Liver (tissue), 9 donors: Measurements from ENCODE around the gene TSPEAR. TPM values are rescaled to one million over a fixed set of nuclear protein-coding genes. Genes with fewer than 3 reads are reported as not detected.

Source experiments
- DNase-seq: peaks from one replicate; pipeline ENCODE4 v3.0.0-alpha.2; 2017; ENCODE audit warnings: low spot score
- H3K27ac ChIP-seq, 2 donors: one replicate each; pipeline ENCODE4 v1.7.0; 2013; ENCODE audit warnings: inconsistent platforms in 2 of 2, low read length in 2 of 2, control low read depth in 1 of 2, low read depth in 1 of 2, mild to moderate bottlenecking in 1 of 2
- H3K27me3 ChIP-seq, 4 donors: one replicate each; pipeline versions ENCODE4 v1.6.1 to v1.7.0; 2013; ENCODE audit warnings: low read length in 3 of 4, inconsistent platforms in 1 of 4, mild to moderate bottlenecking in 1 of 4, moderate library complexity in 1 of 4; ENCODE audit not compliant: control insufficient read depth in 4 of 4, insufficient read depth in 4 of 4
- H3K36me3 ChIP-seq, 4 donors: one replicate each; pipeline versions ENCODE4 v1.6.1 to v1.7.0; 2013; ENCODE audit warnings: low read length in 3 of 4, mild to moderate bottlenecking in 3 of 4, low read depth in 1 of 4, moderate library complexity in 1 of 4; ENCODE audit not compliant: control insufficient read depth in 4 of 4, insufficient read depth in 3 of 4
- H3K4me1 ChIP-seq, 4 donors: one replicate each; pipeline versions ENCODE4 v1.6.1 to v1.7.0; 2013; ENCODE audit warnings: low read length in 3 of 4, mild to moderate bottlenecking in 3 of 4, moderate library complexity in 1 of 4; ENCODE audit not compliant: control insufficient read depth in 4 of 4, insufficient read depth in 4 of 4
- H3K4me3 ChIP-seq, 3 donors: one replicate each; pipeline versions ENCODE4 v1.6.1 to v1.7.0; 2013; ENCODE audit warnings: low read length in 3 of 3, control low read depth in 1 of 3, low read depth in 1 of 3, mild to moderate bottlenecking in 1 of 3
- H3K9ac ChIP-seq, 2 donors: one replicate each; pipeline ENCODE4 v1.7.0; 2013; ENCODE audit warnings: low read length in 2 of 2, mild to moderate bottlenecking in 2 of 2, moderate library complexity in 2 of 2, control low read depth in 1 of 2, low read depth in 1 of 2
- H3K9me3 ChIP-seq, 4 donors: one replicate each; pipeline versions ENCODE4 v1.6.1 to v1.7.0; 2013; ENCODE audit warnings: low read length in 3 of 4; ENCODE audit not compliant: control insufficient read depth in 4 of 4
- EGR1 ChIP-seq, 2 donors: IDR thresholded peaks; 2 replicates each; pipeline ENCODE4 v1.6.1; 2016 to 2018; ENCODE audit warnings: antibody characterized with exemption in 2 of 2, low read depth in 2 of 2
- GABPA ChIP-seq, 2 donors: IDR thresholded peaks in 1 of 2; conservative IDR thresholded peaks in 1 of 2; 2 replicates each; pipeline ENCODE4 v1.6.1; 2016; ENCODE audit warnings: antibody characterized with exemption in 2 of 2, mild to moderate bottlenecking in 1 of 2, moderate library complexity in 1 of 2
- HNF4A ChIP-seq, 2 donors: conservative IDR thresholded peaks; 2 replicates each; pipeline ENCODE4 v1.6.1; 2016; ENCODE audit warnings: antibody characterized with exemption in 2 of 2, mild to moderate bottlenecking in 2 of 2
- HNF4G ChIP-seq: IDR thresholded peaks from 2 replicates; pipeline ENCODE4 v1.6.1; 2016; ENCODE audit warnings: antibody characterized with exemption
- NR2F2 ChIP-seq: IDR thresholded peaks from 2 replicates; pipeline ENCODE4 v1.6.1; 2016; ENCODE audit warnings: antibody characterized with exemption
- RAD21 ChIP-seq, 2 donors: IDR thresholded peaks; 2 replicates each; pipeline ENCODE4 v1.6.1; 2016; ENCODE audit warnings: antibody characterized with exemption in 2 of 2, mild to moderate bottlenecking in 2 of 2
- RXRA ChIP-seq, 2 donors: IDR thresholded peaks; 2 replicates each; pipeline ENCODE4 v1.6.1; 2017 to 2018; ENCODE audit warnings: antibody characterized with exemption in 2 of 2, mild to moderate bottlenecking in 1 of 2
- SP1 ChIP-seq: IDR thresholded peaks from 2 replicates; pipeline ENCODE4 v1.6.1; 2018; ENCODE audit warnings: antibody characterized with exemption, mild to moderate bottlenecking
- TAF1 ChIP-seq: conservative IDR thresholded peaks from 2 replicates; pipeline ENCODE4 v1.6.1; 2016; ENCODE audit warnings: antibody characterized with exemption, mild to moderate bottlenecking
- YY1 ChIP-seq: IDR thresholded peaks from 2 replicates; pipeline ENCODE4 v1.6.1; 2016; ENCODE audit warnings: antibody characterized with exemption, mild to moderate bottlenecking
- WGBS: extraction: QIAGEN DNeasy Blood & Tissue Kit; methylation state at CpG from one replicate; pipeline ENCODE4 v1.1.7; 2013; 5-methylcytosine and 5-hydroxymethylcytosine counted together
- polyA plus RNA-seq, 2 donors: library from polyadenylated mRNA; stranded (reverse) in 1 of 2; unstranded in 1 of 2; fragments of 200-250 nt in 1 of 2; fragments of >200 nt in 1 of 2; fragmentation: Nextera tagmentation in 1 of 2; extraction: Ambion mirVana in 1 of 2; gene quantifications; one replicate each; pipeline versions ENCODE4 v1.2.1 to v1.2.3, GENCODE V29; 2013 to 2015
- total RNA-seq, 2 donors: library from RNA; depleted of rRNA; stranded (reverse); fragments of >200 nt; gene quantifications; one replicate each; pipeline ENCODE4 v1.2.3, GENCODE V29; 2014
- TF ChIP-seq, protein P1 (sequence below): IDR thresholded peaks from 2 replicates; pipeline ENCODE4 v1.6.1; 2016; ENCODE audit warnings: antibody characterized with exemption
- TF ChIP-seq, protein P2 (sequence below): IDR thresholded peaks from 2 replicates; pipeline ENCODE4 v1.6.1; 2016; ENCODE audit warnings: antibody characterized with exemption
- TF ChIP-seq, protein P3 (sequence below): IDR thresholded peaks from 2 replicates; pipeline ENCODE4 v1.6.1; 2016; ENCODE audit warnings: antibody characterized with exemption
- TF ChIP-seq, protein P4 (sequence below): IDR thresholded peaks from 2 replicates; pipeline ENCODE4 v1.6.1; 2016; ENCODE audit warnings: antibody characterized with exemption, mild to moderate bottlenecking
- donor health status: healthy.
- donor health status: healthy.
- donor health status: healthy.
- donor health status: healthy.
- donor health status: healthy.

Gene TSPEAR
- total and polyA plus RNA-seq, 4 donors = under 0.01 to 0.14 (median 0.01) TPM; not detected in 1

DNA sequence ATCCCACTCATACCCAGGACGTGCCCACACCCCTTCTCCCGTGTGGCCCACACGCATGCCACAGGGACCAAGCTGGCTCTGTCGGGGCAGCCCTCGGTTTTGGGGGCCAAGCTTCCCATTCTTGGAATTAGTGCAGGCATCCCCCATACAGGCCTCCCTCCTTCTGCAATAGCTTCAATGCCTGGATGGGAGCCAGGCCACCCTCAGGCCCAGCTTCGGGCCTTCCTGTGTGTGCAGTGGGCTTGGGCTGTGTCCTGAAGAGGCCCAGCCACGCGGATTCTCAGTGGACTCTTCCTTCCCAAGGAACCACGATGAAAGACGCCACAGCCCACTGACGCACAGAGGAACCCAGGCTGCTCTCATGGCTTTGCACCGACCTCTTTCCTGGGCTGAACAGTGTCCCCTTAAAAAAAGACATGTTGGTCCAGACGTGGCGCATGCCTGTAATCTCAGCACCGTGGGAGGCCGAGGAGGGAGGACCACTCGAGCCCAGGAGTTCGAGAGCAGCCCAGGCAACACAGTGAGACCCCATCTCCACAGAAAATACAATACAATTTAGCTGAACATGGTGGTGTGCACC lies 61.8 kb downstream of the TSPEAR start:
- Histone ChIP-seq H3K9me3 (peaks cover 0 to 3% (median 0%) of the 10 kb centered on the region in 4 donors), H3K9ac (no peak overlapping the region), H3K27me3 (no peaks in the 10 kb centered on the region), H3K27ac (no peak overlapping the region), H3K4me1 (no peaks in the 10 kb centered on the region), H3K36me3 (no peaks in the 10 kb centered on the region), H3K4me3 (no peak overlapping the region)
- DNase-seq = no peak
- TF ChIP-seq RAD21 (IDR thresholded peaks at IDR 0.05) = no peak
- TF ChIP-seq, protein P1, sequence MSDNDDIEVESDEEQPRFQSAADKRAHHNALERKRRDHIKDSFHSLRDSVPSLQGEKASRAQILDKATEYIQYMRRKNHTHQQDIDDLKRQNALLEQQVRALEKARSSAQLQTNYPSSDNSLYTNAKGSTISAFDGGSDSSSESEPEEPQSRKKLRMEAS = no peak
- WGBS = 91% methylated on average over 18 of the region's 18 CpGs

DNA sequence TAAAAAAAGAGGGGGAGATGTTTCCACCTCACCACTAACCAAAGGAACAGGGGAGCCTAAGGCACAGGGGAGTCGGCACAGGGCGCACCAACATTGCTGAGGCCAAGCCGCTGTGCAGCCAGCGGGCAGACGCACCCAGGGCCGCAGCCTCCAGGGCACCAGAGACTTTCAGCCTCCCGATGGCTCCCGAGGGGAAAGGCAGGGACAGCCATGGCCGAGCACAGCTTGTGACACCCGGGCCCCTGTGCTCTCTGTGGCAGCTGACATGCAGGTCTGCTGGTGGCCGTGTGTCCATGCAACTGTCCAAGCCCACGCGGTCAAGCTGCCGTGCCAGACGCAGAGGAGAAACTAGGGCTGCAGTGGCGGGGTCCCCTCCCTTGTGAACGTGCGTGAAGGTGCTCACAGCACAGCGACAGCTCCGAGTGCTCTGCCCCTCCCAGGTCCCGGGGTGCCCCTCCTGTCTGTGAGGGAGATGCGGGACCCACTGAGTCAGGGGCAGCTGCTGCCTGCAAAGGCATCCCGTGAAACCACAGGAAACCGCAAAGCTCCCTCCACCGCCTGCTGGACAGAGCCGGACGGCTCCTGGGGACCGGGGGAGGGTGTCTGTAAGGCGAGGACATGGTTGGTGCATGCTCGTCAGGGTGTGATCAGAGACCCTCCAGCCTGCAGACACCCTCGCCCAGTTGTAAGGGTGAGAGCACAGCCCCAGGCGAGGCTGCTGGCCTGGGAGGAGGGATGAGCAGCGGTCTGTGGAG lies 62.6 kb downstream of the TSPEAR start:
- Histone ChIP-seq H3K4me1 (no peaks in the 10 kb centered on the region), H3K4me3 (no peak overlapping the region), H3K27ac (no peak overlapping the region), H3K36me3 (no peaks in the 10 kb centered on the region), H3K9ac (no peak overlapping the region), H3K9me3 (peaks cover 0 to 9% (median 2%) of the 10 kb centered on the region in 4 donors), H3K27me3 (no peaks in the 10 kb centered on the region)
- DNase-seq = no peak
- 79% methylated on average over 33 of the region's 33 CpGs for WGBS
- TF ChIP-seq, protein P1 = no peak
- TF ChIP-seq HNF4G (no peak), TAF1 (no peak), SP1 (no peak), YY1 (no peak), HNF4A (conservative IDR thresholded peaks at IDR 0.05) (no peak), EGR1 (IDR thresholded peaks at IDR 0.05; ENCODE audit: low read depth in 2 of 2) (no peak), RAD21 (IDR thresholded peaks at IDR 0.05) (no peak), NR2F2 (no peak), GABPA (IDR thresholded peaks at IDR 0.05 in 1 of 2, conservative IDR thresholded peaks at IDR 0.05 in 1 of 2) (no peak), RXRA (IDR thresholded peaks at IDR 0.05) (no peak)
- TF ChIP-seq, protein P2, sequence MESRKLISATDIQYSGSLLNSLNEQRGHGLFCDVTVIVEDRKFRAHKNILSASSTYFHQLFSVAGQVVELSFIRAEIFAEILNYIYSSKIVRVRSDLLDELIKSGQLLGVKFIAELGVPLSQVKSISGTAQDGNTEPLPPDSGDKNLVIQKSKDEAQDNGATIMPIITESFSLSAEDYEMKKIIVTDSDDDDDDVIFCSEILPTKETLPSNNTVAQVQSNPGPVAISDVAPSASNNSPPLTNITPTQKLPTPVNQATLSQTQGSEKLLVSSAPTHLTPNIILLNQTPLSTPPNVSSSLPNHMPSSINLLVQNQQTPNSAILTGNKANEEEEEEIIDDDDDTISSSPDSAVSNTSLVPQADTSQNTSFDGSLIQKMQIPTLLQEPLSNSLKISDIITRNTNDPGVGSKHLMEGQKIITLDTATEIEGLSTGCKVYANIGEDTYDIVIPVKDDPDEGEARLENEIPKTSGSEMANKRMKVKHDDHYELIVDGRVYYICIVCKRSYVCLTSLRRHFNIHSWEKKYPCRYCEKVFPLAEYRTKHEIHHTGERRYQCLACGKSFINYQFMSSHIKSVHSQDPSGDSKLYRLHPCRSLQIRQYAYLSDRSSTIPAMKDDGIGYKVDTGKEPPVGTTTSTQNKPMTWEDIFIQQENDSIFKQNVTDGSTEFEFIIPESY = no peak
- TF ChIP-seq, protein P3, sequence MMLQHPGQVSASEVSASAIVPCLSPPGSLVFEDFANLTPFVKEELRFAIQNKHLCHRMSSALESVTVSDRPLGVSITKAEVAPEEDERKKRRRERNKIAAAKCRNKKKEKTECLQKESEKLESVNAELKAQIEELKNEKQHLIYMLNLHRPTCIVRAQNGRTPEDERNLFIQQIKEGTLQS = no peak
- TF ChIP-seq, protein P4, sequence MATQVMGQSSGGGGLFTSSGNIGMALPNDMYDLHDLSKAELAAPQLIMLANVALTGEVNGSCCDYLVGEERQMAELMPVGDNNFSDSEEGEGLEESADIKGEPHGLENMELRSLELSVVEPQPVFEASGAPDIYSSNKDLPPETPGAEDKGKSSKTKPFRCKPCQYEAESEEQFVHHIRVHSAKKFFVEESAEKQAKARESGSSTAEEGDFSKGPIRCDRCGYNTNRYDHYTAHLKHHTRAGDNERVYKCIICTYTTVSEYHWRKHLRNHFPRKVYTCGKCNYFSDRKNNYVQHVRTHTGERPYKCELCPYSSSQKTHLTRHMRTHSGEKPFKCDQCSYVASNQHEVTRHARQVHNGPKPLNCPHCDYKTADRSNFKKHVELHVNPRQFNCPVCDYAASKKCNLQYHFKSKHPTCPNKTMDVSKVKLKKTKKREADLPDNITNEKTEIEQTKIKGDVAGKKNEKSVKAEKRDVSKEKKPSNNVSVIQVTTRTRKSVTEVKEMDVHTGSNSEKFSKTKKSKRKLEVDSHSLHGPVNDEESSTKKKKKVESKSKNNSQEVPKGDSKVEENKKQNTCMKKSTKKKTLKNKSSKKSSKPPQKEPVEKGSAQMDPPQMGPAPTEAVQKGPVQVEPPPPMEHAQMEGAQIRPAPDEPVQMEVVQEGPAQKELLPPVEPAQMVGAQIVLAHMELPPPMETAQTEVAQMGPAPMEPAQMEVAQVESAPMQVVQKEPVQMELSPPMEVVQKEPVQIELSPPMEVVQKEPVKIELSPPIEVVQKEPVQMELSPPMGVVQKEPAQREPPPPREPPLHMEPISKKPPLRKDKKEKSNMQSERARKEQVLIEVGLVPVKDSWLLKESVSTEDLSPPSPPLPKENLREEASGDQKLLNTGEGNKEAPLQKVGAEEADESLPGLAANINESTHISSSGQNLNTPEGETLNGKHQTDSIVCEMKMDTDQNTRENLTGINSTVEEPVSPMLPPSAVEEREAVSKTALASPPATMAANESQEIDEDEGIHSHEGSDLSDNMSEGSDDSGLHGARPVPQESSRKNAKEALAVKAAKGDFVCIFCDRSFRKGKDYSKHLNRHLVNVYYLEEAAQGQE = no peak
